ENCODE measurements around the gene NPHP4. TPM values are rescaled to one million over a fixed set of nuclear protein-coding genes. Genes with fewer than 3 reads are reported as not detected.

NPHP4 gene
- total and polyA plus RNA-seq, 10 of the 15 experiments (the other 5 are each of a cell fraction or from before 2014, with no cell fraction given), result 0.16 to 10.5 (median 3.1) TPM

GRCh38 chr1:5874416-5875110, 117.7 kb downstream of the NPHP4 start (continued):
- TF ChIP-seq MLLT1 (IDR thresholded peaks at IDR 0.05), result no peak
- no peak for TF ChIP-seq TBL1XR1 (IDR thresholded peaks at IDR 0.05; ENCODE audit: low read depth, low read length)

GRCh38 chr1:5873556-5873955, 118.7 kb downstream of the NPHP4 start:
- no peak for FAIRE-seq
- 98% methylated on average over 7 of the region's 7 CpGs for WGBS (ENCODE audit: insufficient coverage, insufficient replicate concordance, low lambda C conversion rate, missing lambda C conversion rate)
- BruUV-seq (replicated peaks), result no TSS peak

GRCh38 chr1:5872886-5873285, 119.3 kb downstream of the NPHP4 start:
- ChIA-PET CTCF (no interaction called here), RAD21 (ENCODE audit: unreplicated experiment) (no interaction called here), SMC1A (ENCODE audit: uncharacterized antibody, unreplicated experiment) (no interaction called here), POLR2A (no interaction called here)
- H3K4me3 ChIP-seq, result no peak overlapping the region
- H3K27me3 ChIP-seq (replicated peaks in 1 of 2; ENCODE audit: control insufficient read depth in 2 of 2, insufficient read depth in 2 of 2, low read length in 1 of 2), result no peaks in the 10 kb centered on the region
- no peaks in the 10 kb centered on the region; the same call in 2 of the 3 replicates for H3K9me3 ChIP-seq (replicated peaks; ENCODE audit: control insufficient read depth, insufficient read depth, low read length)
- H3K4me2 ChIP-seq (ENCODE audit: control insufficient read depth, insufficient read depth), result no peak overlapping the region
- DNase-seq (ENCODE audit: low read depth, low spot score) (no peak), FAIRE-seq (no peak), ATAC-seq (no peak)
- no peak overlapping the region for H3K27ac ChIP-seq (ENCODE audit: control insufficient read depth, insufficient read depth)
- H3K9ac ChIP-seq (ENCODE audit: control insufficient read depth, insufficient read depth, low read length), result no peak overlapping the region
- no peaks in the 10 kb centered on the region for H3K79me2 ChIP-seq (ENCODE audit: control insufficient read depth, insufficient read depth, low read length)
- no peak overlapping the region for H2AFZ ChIP-seq (ENCODE audit: control insufficient read depth, low read depth, low read length)
- 89% methylated on average over 15 of the region's 16 CpGs for WGBS (ENCODE audit: insufficient coverage, insufficient replicate concordance, low lambda C conversion rate, missing lambda C conversion rate)
- intact Hi-C loops (cut with micrococcal nuclease; ENCODE audit: unreplicated experiment), result no loop called here
- BruUV-seq (replicated peaks), result no TSS peak
- H4K20me1 ChIP-seq (ENCODE audit: control insufficient read depth, insufficient read depth), result no peaks in the 10 kb centered on the region
- in situ Hi-C loops (cut with MboI), result no loop called here
- no peaks in the 10 kb centered on the region for H3K4me1 ChIP-seq (ENCODE audit: control insufficient read depth, insufficient read depth, low read length)
- H3K36me3 ChIP-seq (ENCODE audit: control insufficient read depth in 2 of 2, insufficient read depth in 2 of 2, low read length in 1 of 2), result peaks cover 0 to 2% of the 10 kb centered on the region in 2 experiments; a peak in 1 of 4 replicates
- no peak for TF ChIP-seq MXI1 (IDR thresholded peaks at IDR 0.05; ENCODE audit: low read depth, low read length)
- no peak for TF ChIP-seq BCLAF1 (IDR thresholded peaks at IDR 0.05)
- TF ChIP-seq ELK1 (IDR thresholded peaks at IDR 0.05; ENCODE audit: low read depth, low read length), result no peak
- TF ChIP-seq BCL3 (IDR thresholded peaks at IDR 0.05; ENCODE audit: borderline replicate concordance, insufficient read depth, low read depth, low read length, poor library complexity, severe bottlenecking), result no peak

More at GRCh38 chr1:5873556-5873955, 118.7 kb downstream of the NPHP4 start:
- no peak for DNase-seq (ENCODE audit: low read depth, low spot score)
- no peaks in the 10 kb centered on the region for H3K4me1 ChIP-seq (ENCODE audit: control insufficient read depth, insufficient read depth, low read length)
- no peak overlapping the region for H2AFZ ChIP-seq (ENCODE audit: control insufficient read depth, low read depth, low read length)
- H3K27me3 ChIP-seq (replicated peaks in 1 of 2; ENCODE audit: control insufficient read depth in 2 of 2, insufficient read depth in 2 of 2, low read length in 1 of 2), result no peaks in the 10 kb centered on the region
- H3K36me3 ChIP-seq (ENCODE audit: control insufficient read depth in 2 of 2, insufficient read depth in 2 of 2, low read length in 1 of 2), result peaks cover 0 to 2% of the 10 kb centered on the region in 2 experiments; a peak in 1 of 4 replicates
- RAD21 ChIA-PET (ENCODE audit: unreplicated experiment), result no interaction called here
- intact Hi-C loops (cut with micrococcal nuclease; ENCODE audit: unreplicated experiment), result no loop called here
- no peaks in the 10 kb centered on the region for H4K20me1 ChIP-seq (ENCODE audit: control insufficient read depth, insufficient read depth)
- SMC1A ChIA-PET (ENCODE audit: uncharacterized antibody, unreplicated experiment), result no interaction called here
- H3K9ac ChIP-seq (ENCODE audit: control insufficient read depth, insufficient read depth, low read length), result no peak overlapping the region
- H3K79me2 ChIP-seq (ENCODE audit: control insufficient read depth, insufficient read depth, low read length), result no peaks in the 10 kb centered on the region
- H3K4me2 ChIP-seq (ENCODE audit: control insufficient read depth, insufficient read depth), result no peak overlapping the region
- H3K9me3 ChIP-seq (replicated peaks; ENCODE audit: control insufficient read depth, insufficient read depth, low read length), result no peaks in the 10 kb centered on the region; the same call in 2 of the 3 replicates
- in situ Hi-C loops (cut with MboI), result no loop called here
- no peak overlapping the region for H3K27ac ChIP-seq (ENCODE audit: control insufficient read depth, insufficient read depth)
- TF ChIP-seq NR2C1 (IDR thresholded peaks at IDR 0.05) (no peak), SRF (IDR thresholded peaks at IDR 0.05; ENCODE audit: low read depth in 2 of 2, low read length in 2 of 2) (no peak)
- ATAC-seq, result no peak
- no peak overlapping the region for H3K4me3 ChIP-seq
- CTCF ChIA-PET, result no interaction called here
- POLR2A ChIA-PET, result no interaction called here

All from GM12878 (cell line).